C4-2B (cell line): Measurements from ENCODE around the gene MOAP1.
"Not testable (repeated sequence)": the region's sequence is repeated elsewhere in the genome, so short reads cannot be mapped to it uniquely, and the experiment has no call there.

Experiments used
- H3K27ac ChIP-seq: fragments of 450-650 bp; 2 replicates; pipeline ENCODE4 v1.5.1; 2017
- ZFX ChIP-seq: fragments of 450-650 bp; IDR thresholded peaks from 2 replicates; pipeline ENCODE4 v1.6.1; 2017
- TF ChIP-seq, protein P1 (sequence below): fragments of 450-650 bp; conservative IDR thresholded peaks from 2 replicates; pipeline ENCODE4 v1.5.1; 2017; ENCODE audit warnings: mild to moderate bottlenecking

Gene MOAP1

GRCh38 chr14:93161411-93161940 lies 23.2 kb downstream of the MOAP1 start:
- TF ChIP-seq, protein P1, sequence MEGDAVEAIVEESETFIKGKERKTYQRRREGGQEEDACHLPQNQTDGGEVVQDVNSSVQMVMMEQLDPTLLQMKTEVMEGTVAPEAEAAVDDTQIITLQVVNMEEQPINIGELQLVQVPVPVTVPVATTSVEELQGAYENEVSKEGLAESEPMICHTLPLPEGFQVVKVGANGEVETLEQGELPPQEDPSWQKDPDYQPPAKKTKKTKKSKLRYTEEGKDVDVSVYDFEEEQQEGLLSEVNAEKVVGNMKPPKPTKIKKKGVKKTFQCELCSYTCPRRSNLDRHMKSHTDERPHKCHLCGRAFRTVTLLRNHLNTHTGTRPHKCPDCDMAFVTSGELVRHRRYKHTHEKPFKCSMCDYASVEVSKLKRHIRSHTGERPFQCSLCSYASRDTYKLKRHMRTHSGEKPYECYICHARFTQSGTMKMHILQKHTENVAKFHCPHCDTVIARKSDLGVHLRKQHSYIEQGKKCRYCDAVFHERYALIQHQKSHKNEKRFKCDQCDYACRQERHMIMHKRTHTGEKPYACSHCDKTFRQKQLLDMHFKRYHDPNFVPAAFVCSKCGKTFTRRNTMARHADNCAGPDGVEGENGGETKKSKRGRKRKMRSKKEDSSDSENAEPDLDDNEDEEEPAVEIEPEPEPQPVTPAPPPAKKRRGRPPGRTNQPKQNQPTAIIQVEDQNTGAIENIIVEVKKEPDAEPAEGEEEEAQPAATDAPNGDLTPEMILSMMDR, result no peak
- no peak for TF ChIP-seq ZFX
- no peak overlapping the region for H3K27ac ChIP-seq

- no peak overlapping the region for H3K27ac ChIP-seq
- TF ChIP-seq, protein P1, result peak; percentile 77
- TF ChIP-seq ZFX, result no peak
Observed at GRCh38 chr14:93160353-93160801, 24.3 kb downstream of the MOAP1 start.

DNA sequence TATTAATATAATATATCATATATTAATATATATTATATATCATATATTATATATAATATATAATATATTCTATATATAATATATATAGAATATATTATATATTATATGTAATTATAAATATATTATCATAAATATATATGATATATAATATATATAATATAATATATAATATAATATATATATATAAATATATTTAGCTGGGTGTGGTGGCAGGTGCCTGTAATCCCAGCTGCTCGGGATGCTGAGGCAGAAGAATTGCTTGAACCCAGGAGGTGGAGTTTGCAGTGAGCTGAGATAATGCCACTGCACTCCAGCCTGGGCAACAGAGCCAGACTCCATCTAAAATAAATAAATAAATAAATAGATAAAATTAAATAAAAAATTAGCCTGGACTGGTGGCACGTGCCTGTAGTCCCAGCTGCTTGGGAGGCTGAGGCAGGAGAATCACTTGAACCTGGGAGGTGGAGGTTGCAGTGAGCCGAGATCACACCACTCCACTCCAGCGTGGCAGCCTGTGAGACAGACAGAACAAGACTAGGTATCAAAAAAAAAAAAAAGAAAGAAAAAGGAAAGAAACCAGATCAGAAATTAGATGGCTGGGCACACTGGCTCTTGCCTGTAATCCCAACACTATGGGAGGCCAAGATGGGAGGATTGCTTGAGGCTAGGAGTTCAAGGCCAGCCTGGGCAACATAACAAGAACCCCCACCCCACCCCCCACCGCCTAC lies 24.9 kb downstream of the MOAP1 start:
- not testable (repeated sequence) for H3K27ac ChIP-seq

- H3K27ac ChIP-seq, result not testable (repeated sequence)
Observed at GRCh38 chr14:93158349-93158748, 26.3 kb downstream of the MOAP1 start.

- no peak overlapping the region for H3K27ac ChIP-seq
- TF ChIP-seq, protein P1, result no peak
- TF ChIP-seq ZFX, result no peak
Observed at GRCh38 chr14:93156693-93157369, 27.9 kb downstream of the MOAP1 start.

- TF ChIP-seq, protein P1, result no peak
- TF ChIP-seq ZFX, result no peak
- no peak overlapping the region for H3K27ac ChIP-seq
Observed at GRCh38 chr14:93155667-93156066, 29.0 kb downstream of the MOAP1 start.

GRCh38 chr14:93153121-93153520 lies 31.6 kb downstream of the MOAP1 start:
- TF ChIP-seq, protein P1, result no peak
- TF ChIP-seq ZFX, result no peak
- H3K27ac ChIP-seq, result no peak overlapping the region
